Sigmoid colon (tissue), 7 donors: ENCODE measurements around the gene ZIC5. TPM values are rescaled to one million over a fixed set of nuclear protein-coding genes. Genes with fewer than 3 reads are reported as not detected.

ENCODE experiments used
- DNase-seq: peaks from one replicate; pipeline ENCODE4 v3.0.0-alpha.2; 2019
- H3K27ac ChIP-seq, 4 donors: fragments of 200-600 bp; sonication (generic); one replicate each; pipeline ENCODE4 v1.5.1; 2016 to 2019; ENCODE audit warnings: mild to moderate bottlenecking in 1 of 4
- H3K27me3 ChIP-seq, 3 donors: fragments of 200-600 bp; sonication (generic); one replicate each; pipeline ENCODE4 v1.5.1; 2019; ENCODE audit warnings: mild to moderate bottlenecking in 1 of 3
- H3K36me3 ChIP-seq, 4 donors: fragments of 200-600 bp; sonication (generic); one replicate each; pipeline ENCODE4 v1.5.1; 2016 to 2019
- H3K4me1 ChIP-seq, 4 donors: fragments of 200-600 bp; sonication (generic); one replicate each; pipeline ENCODE4 v1.5.1; 2017 to 2019
- H3K4me3 ChIP-seq, 4 donors: fragments of 200-600 bp; sonication (generic); one replicate each; pipeline ENCODE4 v1.5.1; 2017 to 2019; ENCODE audit warnings: mild to moderate bottlenecking in 2 of 4, moderate library complexity in 1 of 4
- H3K9me3 ChIP-seq, 4 donors: fragments of 200-600 bp in 3 of 4; sonication (generic) in 3 of 4; one replicate each; pipeline versions ENCODE4 v1.5.1 to v1.6.1; 2013 to 2019
- CTCF ChIP-seq, 4 experiments: fragments of 450-650 bp in 3 of 4; fragments of 200-600 bp in 1 of 4; IDR thresholded peaks; one replicate each; pipeline ENCODE4 v1.5.1; 2016 to 2019; ENCODE audit warnings: antibody characterized with exemption in 4 of 4, mild to moderate bottlenecking in 3 of 4, moderate library complexity in 2 of 4
- EP300 ChIP-seq, 4 donors: sonication (generic); formaldehyde crosslinking; IDR thresholded peaks; one replicate each; pipeline ENCODE4 v1.6.1; 2017; ENCODE audit warnings: antibody characterized with exemption in 4 of 4
- POLR2A ChIP-seq, 2 donors: fragments of 450-650 bp; IDR thresholded peaks; one replicate each; pipeline ENCODE4 v1.6.1; 2016; ENCODE audit warnings: antibody characterized with exemption in 2 of 2, mild to moderate bottlenecking in 2 of 2, moderate library complexity in 2 of 2
- POLR2AphosphoS5 ChIP-seq, 4 donors: sonication (generic); formaldehyde crosslinking; IDR thresholded peaks; one replicate each; pipeline ENCODE4 v1.6.1; 2017; ENCODE audit warnings: antibody characterized with exemption in 4 of 4
- whole genome bisulfite sequencing, 2 donors: extraction: QIAGEN DNeasy Blood & Tissue Kit; methylation state at CpG; one replicate each; pipeline ENCODE4 v1.1.7; 2013; 5-methylcytosine and 5-hydroxymethylcytosine counted together
- intact Hi-C: fragments of 100-400 bp; cut with DNase I; formaldehyde crosslinking; loops from one replicate; pipeline ENCODE4 v1.15.1; 2023
- polyA plus RNA-seq, 3 donors: library from polyadenylated mRNA; stranded (reverse); fragments of 200-250 nt; gene quantifications; one replicate each; pipeline ENCODE4 v1.2.3, GENCODE V29; 2013
- total RNA-seq, 4 donors: library from RNA; depleted of rRNA; stranded (reverse); fragments of >200 nt; gene quantifications; one replicate each; pipeline ENCODE4 v1.1.0, GENCODE V29; 2016
- donor health status: healthy with polysubstance abuse.
- donor health status: Bipolar disorder and iron deficiency.
- donor health status: healthy.

ZIC5 gene
- total and polyA plus RNA-seq, 7 donors: not detected

- intact Hi-C loops: loop anchor here (5.0 to 10.0 kb wide), 2 partner anchors 34 to 386 kb away; partner anchors contain the start of gene CLYBL
- TF ChIP-seq POLR2AphosphoS5 (IDR thresholded peaks at IDR 0.05): no peak
Measured at GRCh38 chr13:99991013-99991827, 19.7 kb upstream of the ZIC5 start.

DNA sequence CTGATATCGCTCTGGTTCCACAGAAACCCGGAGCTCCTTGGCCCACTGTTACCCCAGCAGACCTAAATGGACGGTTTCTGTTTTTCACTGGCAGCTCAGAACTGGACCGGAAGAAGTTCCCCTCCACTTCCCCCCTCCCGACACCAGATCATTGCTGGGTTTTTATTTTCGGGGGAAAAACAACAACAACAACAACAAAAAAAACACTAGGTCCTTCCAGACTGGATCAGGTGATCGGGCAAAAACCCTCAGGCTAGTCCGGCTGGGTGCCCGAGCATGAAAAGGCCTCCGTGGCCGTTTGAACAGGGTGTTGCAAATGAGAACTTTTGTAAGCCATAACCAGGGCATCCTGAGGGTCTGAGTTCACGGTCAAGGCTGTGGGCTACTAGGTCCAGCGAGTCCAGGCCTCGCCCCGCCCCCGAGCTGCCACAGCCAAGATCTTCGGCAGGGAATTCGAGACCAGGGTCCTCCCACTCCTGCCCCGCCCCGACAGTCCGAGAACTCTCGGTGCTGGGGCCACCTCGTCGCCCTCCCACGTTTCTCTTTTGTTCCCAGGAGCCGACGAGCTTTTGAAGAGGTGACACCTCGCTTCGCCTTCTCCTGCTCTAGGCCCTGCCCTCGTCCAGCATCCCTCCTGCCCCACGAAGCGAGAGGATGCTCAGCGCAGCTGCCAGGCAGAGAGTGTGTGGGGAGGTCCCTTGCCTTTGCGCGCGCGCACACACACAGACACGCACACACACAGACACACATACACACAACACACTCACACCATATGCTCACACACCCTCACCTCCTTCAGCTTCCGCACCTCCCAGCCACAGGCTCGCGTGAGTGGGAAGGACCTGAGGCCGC, 18.8 kb upstream of the ZIC5 start:
- Histone ChIP-seq H3K4me1 (peaks cover 0 to 32% (median 11%) of the 10 kb centered on the region in 4 donors), H3K27ac (no peak overlapping the region), H3K27me3 (peaks cover 69 to 99% (median 98%) of the 10 kb centered on the region in 3 donors), H3K9me3 (no peaks in the 10 kb centered on the region), H3K36me3 (no peaks in the 10 kb centered on the region), H3K4me3 (no peak overlapping the region)
- WGBS, 2 donors: 4 to 8% methylated on average over 42 of the region's 42 CpGs
- DNase-seq: no peak
- intact Hi-C loops: loop anchor here (5.0 to 10.0 kb wide), 2 partner anchors 33 to 386 kb away; partner anchors contain the start of gene CLYBL
- no peak for TF ChIP-seq POLR2AphosphoS5 (IDR thresholded peaks at IDR 0.05)
- TF ChIP-seq EP300 (IDR thresholded peaks at IDR 0.05): no peak
- TF ChIP-seq POLR2A (IDR thresholded peaks at IDR 0.05): no peak
- no peak for TF ChIP-seq CTCF (IDR thresholded peaks at IDR 0.05)

More at GRCh38 chr13:99991013-99991827, 19.7 kb upstream of the ZIC5 start:
- WGBS, 2 donors: 6 to 7% methylated on average over 35 of the region's 35 CpGs
- Histone ChIP-seq H3K4me1 (peaks cover 0 to 32% (median 11%) of the 10 kb centered on the region in 4 donors), H3K27me3 (peaks cover 75 to 100% (median 99%) of the 10 kb centered on the region in 3 donors), H3K27ac (no peak overlapping the region), H3K4me3 (no peak overlapping the region), H3K36me3 (no peaks in the 10 kb centered on the region), H3K9me3 (no peaks in the 10 kb centered on the region)
- DNase-seq: no peak

- Histone ChIP-seq H3K4me3 (no peak overlapping the region), H3K27ac (no peak overlapping the region), H3K4me1 (peaks cover 0 to 36% (median 14%) of the 10 kb centered on the region in 4 donors), H3K27me3 (peaks cover 74 to 99% (median 97%) of the 10 kb centered on the region in 3 donors), H3K36me3 (no peaks in the 10 kb centered on the region), H3K9me3 (no peaks in the 10 kb centered on the region)
- intact Hi-C loops: loop anchor here (5.0 to 10.0 kb wide), 3 partner anchors 32 to 385 kb away; partner anchors contain the start of genes CLYBL and PCCA
- TF ChIP-seq CTCF (IDR thresholded peaks at IDR 0.05): no peak
- no peak for TF ChIP-seq POLR2A (IDR thresholded peaks at IDR 0.05)
- no peak for TF ChIP-seq POLR2AphosphoS5 (IDR thresholded peaks at IDR 0.05)
- no peak for TF ChIP-seq EP300 (IDR thresholded peaks at IDR 0.05)
- WGBS, 2 donors: 5 to 7% methylated on average over 42 of the region's 42 CpGs
- DNase-seq: no peak
Measured at GRCh38 chr13:99989276-99990125, 17.9 kb upstream of the ZIC5 start.

DNA sequence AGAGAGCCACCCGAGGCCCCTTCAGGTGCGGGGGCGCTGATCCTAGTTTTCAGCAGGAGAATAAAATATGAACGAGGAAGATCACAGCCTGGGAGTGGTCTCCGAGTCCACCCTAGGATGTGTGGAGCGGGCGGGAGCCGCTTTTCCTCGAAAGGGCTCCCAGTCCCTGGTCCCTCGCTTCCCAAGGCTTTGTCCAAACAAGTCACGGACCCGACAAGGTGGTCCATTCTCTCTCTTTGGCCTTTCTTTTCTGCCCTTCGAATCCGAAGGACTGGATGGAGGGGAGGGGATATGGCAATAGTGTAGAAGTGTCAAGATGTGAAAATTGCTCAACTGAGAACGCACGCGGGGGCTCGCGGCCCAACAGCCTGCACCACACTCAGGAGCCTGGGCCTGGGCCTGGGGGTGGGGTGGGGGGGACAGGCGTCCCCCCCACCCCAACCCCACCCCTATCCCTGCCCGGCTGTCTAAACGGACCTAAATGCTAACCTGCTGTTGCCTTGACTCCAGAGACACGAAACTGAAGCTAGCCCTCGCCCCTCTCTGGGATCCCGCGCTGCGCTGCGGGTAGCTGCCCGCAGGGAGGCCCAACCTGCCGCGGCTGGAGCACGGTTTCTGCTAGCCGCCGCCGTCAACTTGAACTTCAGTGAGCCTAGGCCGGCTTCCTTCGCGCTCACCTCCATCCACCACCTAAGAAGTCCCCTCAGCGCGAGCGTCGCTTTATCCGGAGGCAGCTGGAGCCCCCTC, 17.1 kb upstream of the ZIC5 start:
- TF ChIP-seq POLR2AphosphoS5 (IDR thresholded peaks at IDR 0.05) (no peak), CTCF (IDR thresholded peaks at IDR 0.05) (no peak), EP300 (IDR thresholded peaks at IDR 0.05) (no peak), POLR2A (IDR thresholded peaks at IDR 0.05) (no peak)
- Histone ChIP-seq H3K4me1 (peaks cover 0 to 36% (median 14%) of the 10 kb centered on the region in 4 donors), H3K36me3 (no peaks in the 10 kb centered on the region), H3K9me3 (no peaks in the 10 kb centered on the region), H3K4me3 (no peak overlapping the region), H3K27me3 (peaks cover 78 to 99% (median 97%) of the 10 kb centered on the region in 3 donors), H3K27ac (no peak overlapping the region)
- WGBS, 2 donors: 7 to 8% methylated on average over 43 of the region's 43 CpGs
- intact Hi-C loops: loop anchor here (10.0 kb wide), 1 partner anchor 96 kb away; the partner anchor contains the start of gene PCCA
- no peak for DNase-seq
